Raji (cell line): ENCODE measurements around the gene MPV17L.

Experiments used
- POLR2A ChIP-seq: IDR thresholded peaks from 2 replicates; pipeline ENCODE4 v1.6.1; 2011; ENCODE audit warnings: low read depth, low read length, control low read depth; ENCODE audit not compliant: insufficient read depth

The MPV17L gene

GRCh38 chr16:15460601-15461000 lies 65.0 kb downstream of the MPV17L start:
- TF ChIP-seq POLR2A = no peak

GRCh38 chr16:15461376-15461775 lies 65.8 kb downstream of the MPV17L start:
- no peak for TF ChIP-seq POLR2A
